ENCODE data around the gene ZGLP1.
A peak's percentile ranks its signal among the peaks of the same experiment; 100 is the strongest.

ZGLP1 gene

GRCh38 chr19:10290876-10291553 lies 18.6 kb downstream of the ZGLP1 start:
- H3K9me2 ChIP-seq (replicated peaks; ENCODE audit: control insufficient read depth, low read length), result no peaks in the 10 kb centered on the region
- H3K4me3 ChIP-seq (ENCODE audit: low read length), result peak overlapping the region; percentile 81
- no peak overlapping the region for H3K27ac ChIP-seq (ENCODE audit: low read depth, low read length)
- peaks cover 80% of the 10 kb centered on the region for H3K4me1 ChIP-seq (ENCODE audit: control insufficient read depth, low read length)
- peaks cover 3% of the 10 kb centered on the region for H3K36me3 ChIP-seq (ENCODE audit: control insufficient read depth, low read length)
- peak overlapping the region; percentile 95 for H3K4me2 ChIP-seq (ENCODE audit: low read length)
- peaks cover 9% of the 10 kb centered on the region for H3F3A ChIP-seq (ENCODE audit: control insufficient read depth, insufficient read depth)
- H3K9me3 ChIP-seq (ENCODE audit: control insufficient read depth, insufficient read depth, low read length), result no peaks in the 10 kb centered on the region
- H4K20me1 ChIP-seq (ENCODE audit: control insufficient read depth, insufficient read depth, low read depth, low read length), result no peaks in the 10 kb centered on the region
- TF ChIP-seq, protein P1, sequence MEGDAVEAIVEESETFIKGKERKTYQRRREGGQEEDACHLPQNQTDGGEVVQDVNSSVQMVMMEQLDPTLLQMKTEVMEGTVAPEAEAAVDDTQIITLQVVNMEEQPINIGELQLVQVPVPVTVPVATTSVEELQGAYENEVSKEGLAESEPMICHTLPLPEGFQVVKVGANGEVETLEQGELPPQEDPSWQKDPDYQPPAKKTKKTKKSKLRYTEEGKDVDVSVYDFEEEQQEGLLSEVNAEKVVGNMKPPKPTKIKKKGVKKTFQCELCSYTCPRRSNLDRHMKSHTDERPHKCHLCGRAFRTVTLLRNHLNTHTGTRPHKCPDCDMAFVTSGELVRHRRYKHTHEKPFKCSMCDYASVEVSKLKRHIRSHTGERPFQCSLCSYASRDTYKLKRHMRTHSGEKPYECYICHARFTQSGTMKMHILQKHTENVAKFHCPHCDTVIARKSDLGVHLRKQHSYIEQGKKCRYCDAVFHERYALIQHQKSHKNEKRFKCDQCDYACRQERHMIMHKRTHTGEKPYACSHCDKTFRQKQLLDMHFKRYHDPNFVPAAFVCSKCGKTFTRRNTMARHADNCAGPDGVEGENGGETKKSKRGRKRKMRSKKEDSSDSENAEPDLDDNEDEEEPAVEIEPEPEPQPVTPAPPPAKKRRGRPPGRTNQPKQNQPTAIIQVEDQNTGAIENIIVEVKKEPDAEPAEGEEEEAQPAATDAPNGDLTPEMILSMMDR (IDR thresholded peaks at IDR 0.05; ENCODE audit: low read depth, low read length, poor library complexity, severe bottlenecking), result no peak
- TF ChIP-seq EZH2phosphoT487 (IDR thresholded peaks at IDR 0.05; ENCODE audit: borderline replicate concordance, low read length), result no peak; the same call in 1 of the 2 replicates
- no peaks in the 10 kb centered on the region for H3K79me2 ChIP-seq (ENCODE audit: control insufficient read depth, low read length)
- peaks cover 27% of the 10 kb centered on the region for H3K27me3 ChIP-seq (ENCODE audit: control insufficient read depth, low read length)

DNA sequence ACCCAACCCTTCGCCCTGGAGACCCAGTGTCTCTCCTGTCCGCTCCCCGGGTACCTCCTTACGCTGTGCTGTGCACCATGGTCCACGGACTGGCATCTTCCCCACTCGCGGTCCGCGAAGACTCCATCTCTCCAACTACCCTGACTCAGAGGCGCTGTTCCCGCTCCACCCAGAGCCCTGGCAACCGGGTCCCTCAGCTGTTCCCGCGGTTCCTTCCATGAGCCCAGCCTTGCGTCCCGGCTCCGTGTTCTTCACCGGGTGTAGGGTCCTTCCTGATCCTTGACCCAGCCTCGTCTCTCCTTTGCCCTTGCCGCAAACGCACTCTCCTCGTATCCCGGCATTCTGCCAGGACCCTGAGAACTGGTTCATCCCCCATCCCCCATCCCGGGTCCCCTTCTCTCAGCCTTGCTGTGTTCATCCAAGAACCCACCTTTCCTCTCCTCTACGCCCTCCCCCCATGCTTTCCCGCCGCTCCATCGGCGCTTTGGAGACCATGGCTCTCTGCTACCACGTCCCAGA lies 19.2 kb downstream of the ZGLP1 start:
- H3K4me1 ChIP-seq (ENCODE audit: control insufficient read depth, low read length), result peaks cover 80% of the 10 kb centered on the region
- H4K20me1 ChIP-seq (ENCODE audit: control insufficient read depth, insufficient read depth, low read depth, low read length), result no peaks in the 10 kb centered on the region
- H3K9me2 ChIP-seq (replicated peaks; ENCODE audit: control insufficient read depth, low read length), result no peaks in the 10 kb centered on the region
- H3K4me3 ChIP-seq (ENCODE audit: low read length), result peak overlapping the region; percentile 81
- peak overlapping the region; percentile 95 for H3K4me2 ChIP-seq (ENCODE audit: low read length)
- TF ChIP-seq, protein P1 (IDR thresholded peaks at IDR 0.05; ENCODE audit: low read depth, low read length, poor library complexity, severe bottlenecking), result no peak
- no peak; the same call in 1 of the 2 replicates for TF ChIP-seq EZH2phosphoT487 (IDR thresholded peaks at IDR 0.05; ENCODE audit: borderline replicate concordance, low read length)
- H3K27me3 ChIP-seq (ENCODE audit: control insufficient read depth, low read length), result peaks cover 27% of the 10 kb centered on the region
- H3K36me3 ChIP-seq (ENCODE audit: control insufficient read depth, low read length), result peaks cover 9% of the 10 kb centered on the region
- H3K27ac ChIP-seq (ENCODE audit: low read depth, low read length), result no peak overlapping the region
- peaks cover 15% of the 10 kb centered on the region for H3F3A ChIP-seq (ENCODE audit: control insufficient read depth, insufficient read depth)
- H3K79me2 ChIP-seq (ENCODE audit: control insufficient read depth, low read length), result no peaks in the 10 kb centered on the region
- H3K9me3 ChIP-seq (ENCODE audit: control insufficient read depth, insufficient read depth, low read length), result no peaks in the 10 kb centered on the region

GRCh38 chr19:10289836-10290356 lies 19.7 kb downstream of the ZGLP1 start, which contains the start of gene ICAM5:
ICAM5 (plus strand) TSS chr19:10289952; CDS start chr19:10290044, 92 bp downstream.
- peak within 1 kb of the TSS; percentile 66 for H3K27ac ChIP-seq (ENCODE audit: low read depth, low read length)

More at GRCh38 chr19:10289836-10290356, 19.7 kb downstream of the ZGLP1 start, which contains the start of gene ICAM5:
- TF ChIP-seq, protein P1 (IDR thresholded peaks at IDR 0.05; ENCODE audit: low read depth, low read length, poor library complexity, severe bottlenecking), result no peak
- TF ChIP-seq EZH2phosphoT487 (IDR thresholded peaks at IDR 0.05; ENCODE audit: borderline replicate concordance, low read length), result no peak
- Histone ChIP-seq H3K36me3 (ENCODE audit: control insufficient read depth, low read length) (peaks cover 14% of the 10 kb centered on the region), H3K27me3 (ENCODE audit: control insufficient read depth, low read length) (peaks cover 27% of the 10 kb centered on the region), H3F3A (ENCODE audit: control insufficient read depth, insufficient read depth) (peaks cover 15% of the 10 kb centered on the region), H3K79me2 (ENCODE audit: control insufficient read depth, low read length) (no peaks in the 10 kb centered on the region), H3K9me3 (ENCODE audit: control insufficient read depth, insufficient read depth, low read length) (no peaks in the 10 kb centered on the region), H3K9me2 (replicated peaks; ENCODE audit: control insufficient read depth, low read length) (no peaks in the 10 kb centered on the region), H3K4me3 (ENCODE audit: low read length) (peak within 1 kb of the TSS; percentile 81), H3K4me1 (ENCODE audit: control insufficient read depth, low read length) (peaks cover 80% of the 10 kb centered on the region), H3K4me2 (ENCODE audit: low read length) (peak within 1 kb of the TSS; percentile 95), H4K20me1 (ENCODE audit: control insufficient read depth, insufficient read depth, low read depth, low read length) (no peaks in the 10 kb centered on the region)
